Ectodermal cell (in vitro differentiated cells): ENCODE measurements around the gene TEN1.

Experiments used
- H3K27ac ChIP-seq: 2 replicates; pipeline ENCODE4 v1.7.0; 2013; ENCODE audit warnings: mild to moderate bottlenecking, low read depth, low read length; ENCODE audit not compliant: insufficient read depth, poor library complexity, severe bottlenecking
- H3K27me3 ChIP-seq: 2 replicates; pipeline ENCODE4 v1.7.0; 2013; ENCODE audit warnings: mild to moderate bottlenecking, low read length; ENCODE audit not compliant: insufficient read depth, control insufficient read depth, poor library complexity, severe bottlenecking
- H3K36me3 ChIP-seq: one replicate; pipeline ENCODE4 v1.7.0; 2013; ENCODE audit warnings: low read length; ENCODE audit not compliant: control insufficient read depth, insufficient read depth
- H3K4me1 ChIP-seq: one replicate; pipeline ENCODE4 v1.7.0; 2013; ENCODE audit warnings: low read length; ENCODE audit not compliant: control insufficient read depth, insufficient read depth
- H3K4me3 ChIP-seq: 2 replicates; pipeline ENCODE4 v1.7.0; 2013; ENCODE audit warnings: low read depth, low read length, control low read depth; ENCODE audit not compliant: insufficient read depth
- H3K9me3 ChIP-seq: 2 replicates; pipeline ENCODE4 v1.7.0; 2013; ENCODE audit warnings: mild to moderate bottlenecking, low read length, moderate library complexity; ENCODE audit not compliant: control insufficient read depth
- WGBS, 2 experiments: methylation state at CpG; one replicate each; pipeline ENCODE4 v1.1.7; 2013; ENCODE audit warnings: missing lambda C conversion rate in 2 of 2; 5-methylcytosine and 5-hydroxymethylcytosine counted together

TEN1 gene

GRCh38 chr17:76014925-76015261, 35.9 kb downstream of the TEN1 start:
- Histone ChIP-seq H3K4me3 (no peak overlapping the region), H3K4me1 (no peaks in the 10 kb centered on the region), H3K27me3 (no peaks in the 10 kb centered on the region), H3K36me3 (no peaks in the 10 kb centered on the region), H3K9me3 (no peaks in the 10 kb centered on the region), H3K27ac (no peak overlapping the region)
- 92 to 93% methylated on average over 26 of the region's 26 CpGs for WGBS, 2 experiments

GRCh38 chr17:76017481-76018339, 38.7 kb downstream of the TEN1 start:
- no peak overlapping the region for H3K27ac ChIP-seq
- H3K4me1 ChIP-seq: no peaks in the 10 kb centered on the region
- H3K4me3 ChIP-seq: no peak overlapping the region
- WGBS, 2 experiments: 94 to 95% methylated on average over 21 of the region's 21 CpGs
- no peaks in the 10 kb centered on the region for H3K27me3 ChIP-seq
- no peaks in the 10 kb centered on the region for H3K36me3 ChIP-seq
- H3K9me3 ChIP-seq: no peaks in the 10 kb centered on the region

GRCh38 chr17:76018340-76018680, 39.3 kb downstream of the TEN1 start:
- H3K27ac ChIP-seq: no peak overlapping the region
- no peaks in the 10 kb centered on the region for H3K27me3 ChIP-seq
- no peaks in the 10 kb centered on the region for H3K36me3 ChIP-seq
- WGBS, 2 experiments: 89% methylated on average over 11 of the region's 11 CpGs
- H3K9me3 ChIP-seq: no peaks in the 10 kb centered on the region
- no peaks in the 10 kb centered on the region for H3K4me1 ChIP-seq
- H3K4me3 ChIP-seq: no peak overlapping the region

- Histone ChIP-seq H3K36me3 (no peaks in the 10 kb centered on the region), H3K4me1 (no peaks in the 10 kb centered on the region), H3K27me3 (no peaks in the 10 kb centered on the region), H3K27ac (no peak overlapping the region), H3K9me3 (no peaks in the 10 kb centered on the region), H3K4me3 (no peak overlapping the region)
- 91% methylated on average over 13 of the region's 13 CpGs for WGBS, 2 experiments
Measured at GRCh38 chr17:76018801-76019200, 39.8 kb downstream of the TEN1 start.

GRCh38 chr17:76019833-76020467, 40.9 kb downstream of the TEN1 start:
- 93 to 94% methylated on average over 6 of the region's 6 CpGs for WGBS, 2 experiments
- Histone ChIP-seq H3K27ac (no peak overlapping the region), H3K36me3 (no peaks in the 10 kb centered on the region), H3K4me1 (no peaks in the 10 kb centered on the region), H3K9me3 (no peaks in the 10 kb centered on the region), H3K27me3 (no peaks in the 10 kb centered on the region), H3K4me3 (no peak overlapping the region)

- Histone ChIP-seq H3K9me3 (no peaks in the 10 kb centered on the region), H3K36me3 (no peaks in the 10 kb centered on the region), H3K27ac (no peak overlapping the region), H3K4me1 (no peaks in the 10 kb centered on the region), H3K4me3 (no peak overlapping the region), H3K27me3 (no peaks in the 10 kb centered on the region)
- 90 to 91% methylated on average over 24 of the region's 24 CpGs for WGBS, 2 experiments
Measured at GRCh38 chr17:76022285-76022684, 43.2 kb downstream of the TEN1 start.

GRCh38 chr17:76022973-76023899, 44.2 kb downstream of the TEN1 start:
- H3K4me3 ChIP-seq: no peak overlapping the region
- H3K27me3 ChIP-seq: no peaks in the 10 kb centered on the region
- H3K9me3 ChIP-seq: no peaks in the 10 kb centered on the region
- H3K27ac ChIP-seq: no peak overlapping the region
- WGBS, 2 experiments: 93 to 96% methylated on average over 28 of the region's 28 CpGs
- H3K4me1 ChIP-seq: no peaks in the 10 kb centered on the region
- no peaks in the 10 kb centered on the region for H3K36me3 ChIP-seq

GRCh38 chr17:76023900-76024237, 44.8 kb downstream of the TEN1 start:
- Histone ChIP-seq H3K4me1 (no peaks in the 10 kb centered on the region), H3K4me3 (no peak overlapping the region), H3K9me3 (no peaks in the 10 kb centered on the region), H3K27ac (no peak overlapping the region), H3K27me3 (no peaks in the 10 kb centered on the region), H3K36me3 (no peaks in the 10 kb centered on the region)
- WGBS, 2 experiments: 87 to 93% methylated on average over 9 of the region's 9 CpGs

GRCh38 chr17:76024353-76024752, 45.3 kb downstream of the TEN1 start:
- 86 to 89% methylated on average over 9 of the region's 9 CpGs for WGBS, 2 experiments
- H3K9me3 ChIP-seq: no peaks in the 10 kb centered on the region
- peaks cover under 1% of the 10 kb centered on the region for H3K4me1 ChIP-seq
- no peaks in the 10 kb centered on the region for H3K36me3 ChIP-seq
- H3K4me3 ChIP-seq: no peak overlapping the region
- H3K27ac ChIP-seq: no peak overlapping the region
- no peaks in the 10 kb centered on the region for H3K27me3 ChIP-seq

- no peak overlapping the region for H3K27ac ChIP-seq
Measured at GRCh38 chr17:76025294-76025693, 46.3 kb downstream of the TEN1 start.

More at GRCh38 chr17:76025294-76025693, 46.3 kb downstream of the TEN1 start:
- Histone ChIP-seq H3K27me3 (no peaks in the 10 kb centered on the region), H3K9me3 (no peaks in the 10 kb centered on the region), H3K4me3 (no peak overlapping the region), H3K4me1 (peaks cover 4% of the 10 kb centered on the region), H3K36me3 (no peaks in the 10 kb centered on the region)
- WGBS, 2 experiments: 93 to 95% methylated on average over 12 of the region's 12 CpGs
